Measurements from ENCODE around the gene AFAP1. TPM values are rescaled to one million over a fixed set of nuclear protein-coding genes. Genes with fewer than 3 reads are reported as not detected.

AFAP1 gene
- total RNA-seq, 1 donor from 2014 or later = 55.6 TPM

DNA sequence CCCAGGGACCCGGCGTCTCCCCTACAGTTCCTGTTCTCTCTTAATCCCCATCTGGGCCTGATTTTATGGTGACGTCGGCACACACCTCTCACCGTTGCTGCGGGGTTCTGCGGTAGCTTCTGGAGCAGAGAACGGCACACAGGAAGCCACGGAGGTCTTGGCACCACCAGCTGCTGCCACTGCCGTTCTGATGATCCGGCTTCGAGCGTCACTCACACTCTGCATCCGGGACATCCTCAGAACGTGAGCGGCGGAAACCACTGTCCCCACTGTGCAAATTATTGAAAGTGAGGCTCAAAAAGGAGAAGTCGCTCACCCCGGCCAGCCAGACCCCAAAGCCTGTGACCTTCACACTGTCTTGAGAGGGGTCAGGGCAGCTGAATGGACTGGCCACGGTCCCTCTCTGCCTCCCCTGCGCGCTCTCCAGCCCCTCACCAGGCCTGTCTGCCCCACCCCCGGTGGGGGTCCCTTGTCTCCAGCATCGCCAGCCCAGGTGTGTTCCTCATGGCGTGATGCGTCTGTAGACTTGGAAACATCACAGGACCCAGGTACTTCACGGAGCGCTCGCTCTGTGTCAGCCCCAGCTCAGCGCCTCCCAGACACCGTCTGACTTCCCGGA is 201.1 kb downstream of the AFAP1 start:
- H3K4me3 ChIP-seq (ENCODE audit: low read depth, low read length) = no peak overlapping the region
- no peaks in the 10 kb centered on the region for H3K36me3 ChIP-seq (ENCODE audit: control insufficient read depth, insufficient read depth, low read length)
- no peak for DNase-seq (ENCODE audit: low read depth)
- H3K27me3 ChIP-seq (ENCODE audit: control insufficient read depth, insufficient read depth, low read length) = peaks cover 9% of the 10 kb centered on the region
- TF ChIP-seq, protein P1, sequence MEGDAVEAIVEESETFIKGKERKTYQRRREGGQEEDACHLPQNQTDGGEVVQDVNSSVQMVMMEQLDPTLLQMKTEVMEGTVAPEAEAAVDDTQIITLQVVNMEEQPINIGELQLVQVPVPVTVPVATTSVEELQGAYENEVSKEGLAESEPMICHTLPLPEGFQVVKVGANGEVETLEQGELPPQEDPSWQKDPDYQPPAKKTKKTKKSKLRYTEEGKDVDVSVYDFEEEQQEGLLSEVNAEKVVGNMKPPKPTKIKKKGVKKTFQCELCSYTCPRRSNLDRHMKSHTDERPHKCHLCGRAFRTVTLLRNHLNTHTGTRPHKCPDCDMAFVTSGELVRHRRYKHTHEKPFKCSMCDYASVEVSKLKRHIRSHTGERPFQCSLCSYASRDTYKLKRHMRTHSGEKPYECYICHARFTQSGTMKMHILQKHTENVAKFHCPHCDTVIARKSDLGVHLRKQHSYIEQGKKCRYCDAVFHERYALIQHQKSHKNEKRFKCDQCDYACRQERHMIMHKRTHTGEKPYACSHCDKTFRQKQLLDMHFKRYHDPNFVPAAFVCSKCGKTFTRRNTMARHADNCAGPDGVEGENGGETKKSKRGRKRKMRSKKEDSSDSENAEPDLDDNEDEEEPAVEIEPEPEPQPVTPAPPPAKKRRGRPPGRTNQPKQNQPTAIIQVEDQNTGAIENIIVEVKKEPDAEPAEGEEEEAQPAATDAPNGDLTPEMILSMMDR (IDR thresholded peaks at IDR 0.05; ENCODE audit: insufficient read depth, low read length, poor library complexity, severe bottlenecking) = no peak

DNA sequence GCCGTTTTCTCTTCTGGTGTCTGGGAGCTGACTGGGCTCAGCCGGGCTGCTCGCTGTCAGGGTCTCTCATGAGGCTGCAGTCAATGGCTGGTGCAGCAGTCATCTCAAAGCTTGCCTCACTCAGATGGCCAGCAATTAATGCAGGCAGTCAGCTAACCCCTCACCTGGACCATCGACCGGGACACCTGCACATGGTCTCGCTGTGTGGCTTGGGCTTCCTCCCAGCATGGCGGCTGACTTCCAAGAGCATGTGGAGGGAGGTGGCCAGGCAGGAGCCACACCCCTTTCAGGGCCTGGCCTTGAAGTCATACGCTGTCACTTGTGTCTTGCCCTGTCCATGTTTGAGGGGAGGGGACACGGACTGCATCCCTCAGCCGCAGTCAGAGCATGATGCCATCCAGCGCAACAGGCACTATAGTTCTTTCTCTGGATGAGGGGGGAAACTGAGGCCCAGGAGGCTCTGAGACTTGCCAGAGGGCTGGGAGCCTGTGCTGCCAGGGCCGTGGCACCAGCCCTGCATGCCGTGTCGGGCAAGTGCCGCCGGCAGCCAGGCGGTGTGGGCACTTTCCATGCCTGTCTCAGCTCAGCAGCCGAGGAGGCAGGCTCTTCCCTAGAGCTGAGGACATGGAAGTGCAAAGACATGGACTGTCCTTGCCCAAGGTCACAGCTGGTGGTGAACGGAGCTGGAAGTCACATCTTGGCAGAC is 201.8 kb downstream of the AFAP1 start:
- Histone ChIP-seq H3K4me3 (ENCODE audit: low read depth, low read length) (no peak overlapping the region), H3K36me3 (ENCODE audit: control insufficient read depth, insufficient read depth, low read length) (no peaks in the 10 kb centered on the region), H3K27me3 (ENCODE audit: control insufficient read depth, insufficient read depth, low read length) (peaks cover 9% of the 10 kb centered on the region)
- TF ChIP-seq, protein P1 (IDR thresholded peaks at IDR 0.05; ENCODE audit: insufficient read depth, low read length, poor library complexity, severe bottlenecking) = no peak
- DNase-seq (ENCODE audit: low read depth) = no peak

DNA sequence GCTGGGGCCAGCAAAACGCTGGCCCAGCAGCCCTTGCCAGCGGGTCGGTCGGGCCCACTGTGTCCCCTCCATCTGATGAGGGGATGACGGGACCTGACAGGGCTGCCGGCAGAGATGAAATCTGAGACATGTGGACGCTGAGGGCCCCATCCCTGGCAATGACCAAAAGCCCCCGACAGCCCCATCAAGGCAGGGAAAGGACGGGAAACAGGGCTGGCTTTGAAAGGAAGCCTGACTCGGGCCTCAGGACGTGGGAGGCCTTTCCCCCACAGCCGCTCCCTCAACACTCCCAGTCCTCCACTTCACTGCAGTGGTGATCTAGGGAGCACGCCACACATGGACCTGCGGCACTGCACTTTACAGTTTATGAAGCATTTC is 202.4 kb downstream of the AFAP1 start:
- TF ChIP-seq, protein P1 (IDR thresholded peaks at IDR 0.05; ENCODE audit: insufficient read depth, low read length, poor library complexity, severe bottlenecking) = no peak
- Histone ChIP-seq H3K27me3 (ENCODE audit: control insufficient read depth, insufficient read depth, low read length) (peaks cover 9% of the 10 kb centered on the region), H3K36me3 (ENCODE audit: control insufficient read depth, insufficient read depth, low read length) (no peaks in the 10 kb centered on the region), H3K4me3 (ENCODE audit: low read depth, low read length) (no peak overlapping the region)
- no peak for DNase-seq (ENCODE audit: low read depth)

DNA sequence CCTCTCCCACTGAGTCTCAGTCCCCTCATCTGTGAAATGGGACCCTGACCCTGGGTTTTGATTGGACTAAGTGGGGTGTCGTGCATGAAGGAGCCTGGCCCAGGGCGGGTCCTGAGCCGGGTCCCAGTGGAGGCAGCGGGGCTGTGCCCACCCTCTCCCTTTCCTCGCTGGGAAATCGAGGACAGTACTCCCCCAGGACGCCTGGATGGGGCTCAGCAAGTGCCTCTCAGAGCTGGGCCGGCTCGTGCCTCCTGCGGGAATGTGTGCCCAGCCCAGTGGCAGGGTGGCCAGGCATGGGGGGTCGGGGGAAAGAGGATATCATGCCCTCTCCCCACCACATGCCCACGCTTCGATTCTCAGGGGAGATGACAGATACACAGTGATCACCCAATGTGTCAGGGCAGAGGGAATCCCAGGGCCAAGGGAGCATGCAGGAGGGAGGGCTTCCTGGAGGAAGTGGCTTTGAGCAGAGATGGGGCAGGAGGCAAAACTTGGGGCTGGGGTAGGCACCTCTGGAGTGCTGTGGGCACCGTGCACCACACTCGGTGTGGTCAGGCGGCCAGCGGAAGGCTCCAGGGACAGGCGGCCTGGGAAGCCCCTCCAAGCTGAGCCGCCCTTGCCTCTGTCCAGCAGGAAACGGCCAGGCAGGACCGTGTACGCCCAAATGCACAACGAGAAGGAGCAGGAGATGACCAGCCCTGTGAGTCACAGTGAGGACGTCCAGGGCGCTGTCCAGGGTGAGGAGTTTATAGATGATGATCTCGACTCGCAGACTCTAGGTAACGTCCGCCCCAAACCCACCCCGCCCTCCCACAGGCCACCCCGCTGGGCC is 203.0 kb downstream of the AFAP1 start:
- H3K27me3 ChIP-seq (ENCODE audit: control insufficient read depth, insufficient read depth, low read length) = peaks cover 9% of the 10 kb centered on the region
- no peaks in the 10 kb centered on the region for H3K36me3 ChIP-seq (ENCODE audit: control insufficient read depth, insufficient read depth, low read length)
- no peak for DNase-seq (ENCODE audit: low read depth)
- TF ChIP-seq, protein P1 (IDR thresholded peaks at IDR 0.05; ENCODE audit: insufficient read depth, low read length, poor library complexity, severe bottlenecking) = no peak
- H3K4me3 ChIP-seq (ENCODE audit: low read depth, low read length) = no peak overlapping the region

DNA sequence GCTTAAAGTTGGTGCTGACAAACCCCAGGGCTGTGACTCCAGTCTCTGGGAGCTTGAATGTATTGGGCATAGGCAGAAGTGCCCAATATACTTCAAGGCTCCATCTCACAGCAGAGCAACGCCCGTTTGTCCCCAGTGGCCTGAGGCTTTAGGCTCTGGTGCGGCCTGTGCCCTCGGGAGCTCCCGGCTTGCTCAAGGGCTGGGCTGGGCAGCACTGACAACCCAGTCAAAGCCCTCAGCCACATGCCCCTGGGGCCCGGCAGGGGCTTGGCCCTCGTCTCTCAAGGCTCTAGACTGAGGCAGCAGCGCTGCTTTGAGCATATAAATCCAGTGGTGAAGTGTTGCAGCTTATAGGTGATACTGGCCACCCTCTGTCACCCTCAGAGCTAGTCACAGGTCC is 203.7 kb downstream of the AFAP1 start:
- H3K27me3 ChIP-seq (ENCODE audit: control insufficient read depth, insufficient read depth, low read length) = peaks cover 9% of the 10 kb centered on the region
- TF ChIP-seq, protein P1 (IDR thresholded peaks at IDR 0.05; ENCODE audit: insufficient read depth, low read length, poor library complexity, severe bottlenecking) = no peak
- DNase-seq (ENCODE audit: low read depth) = no peak
- no peaks in the 10 kb centered on the region for H3K36me3 ChIP-seq (ENCODE audit: control insufficient read depth, insufficient read depth, low read length)
- H3K4me3 ChIP-seq (ENCODE audit: low read depth, low read length) = no peak overlapping the region

Measured in kidney epithelial cell (primary cell).